ENCODE data around the gene KLHL15. TPM values are rescaled to one million over a fixed set of nuclear protein-coding genes. Genes with fewer than 3 reads are reported as not detected.

The KLHL15 gene
- total RNA-seq, 1 donor from 2014 or later = 5.0 TPM

GRCh38 chrX:23952391-23952790 is 74.6 kb downstream of the KLHL15 start:
- no peak for DNase-seq
- Mint-ChIP-seq H3K9me3 (ENCODE audit: unreplicated experiment) (no peaks in the 10 kb centered on the region), H3K4me1 (ENCODE audit: low read depth, unreplicated experiment) (no peaks in the 10 kb centered on the region), H3K4me3 (ENCODE audit: unreplicated experiment) (no peak overlapping the region), H3K27ac (ENCODE audit: unreplicated experiment) (no peak overlapping the region), H3K27me3 (ENCODE audit: unreplicated experiment) (no peaks in the 10 kb centered on the region), H3K36me3 (ENCODE audit: unreplicated experiment) (no peaks in the 10 kb centered on the region)
- no peak for TF ChIP-seq CTCF (IDR thresholded peaks at IDR 0.05; ENCODE audit: partially characterized antibody, unreplicated experiment)

GRCh38 chrX:23945206-23945605 is 81.8 kb downstream of the KLHL15 start:
- Mint-ChIP-seq H3K27me3 (ENCODE audit: unreplicated experiment) (no peaks in the 10 kb centered on the region), H3K4me3 (ENCODE audit: unreplicated experiment) (no peak overlapping the region), H3K27ac (ENCODE audit: unreplicated experiment) (no peak overlapping the region), H3K4me1 (ENCODE audit: low read depth, unreplicated experiment) (no peaks in the 10 kb centered on the region), H3K9me3 (ENCODE audit: unreplicated experiment) (no peaks in the 10 kb centered on the region), H3K36me3 (ENCODE audit: unreplicated experiment) (no peaks in the 10 kb centered on the region)
- no peak for DNase-seq
- TF ChIP-seq CTCF (IDR thresholded peaks at IDR 0.05; ENCODE audit: partially characterized antibody, unreplicated experiment) = no peak

GRCh38 chrX:23944234-23944633 is 82.8 kb downstream of the KLHL15 start:
- no peak for DNase-seq
- Mint-ChIP-seq H3K4me3 (ENCODE audit: unreplicated experiment) (no peak overlapping the region), H3K27me3 (ENCODE audit: unreplicated experiment) (no peaks in the 10 kb centered on the region), H3K4me1 (ENCODE audit: low read depth, unreplicated experiment) (no peaks in the 10 kb centered on the region), H3K36me3 (ENCODE audit: unreplicated experiment) (no peaks in the 10 kb centered on the region), H3K27ac (ENCODE audit: unreplicated experiment) (no peak overlapping the region), H3K9me3 (ENCODE audit: unreplicated experiment) (no peaks in the 10 kb centered on the region)
- no peak for TF ChIP-seq CTCF (IDR thresholded peaks at IDR 0.05; ENCODE audit: partially characterized antibody, unreplicated experiment)

- no peak for DNase-seq
- peaks cover 4% of the 10 kb centered on the region for H3K4me1 Mint-ChIP-seq (ENCODE audit: low read depth, unreplicated experiment)
- H3K27me3 Mint-ChIP-seq (ENCODE audit: unreplicated experiment) = no peaks in the 10 kb centered on the region
- no peak for TF ChIP-seq CTCF (IDR thresholded peaks at IDR 0.05; ENCODE audit: partially characterized antibody, unreplicated experiment)
- no peaks in the 10 kb centered on the region for H3K36me3 Mint-ChIP-seq (ENCODE audit: unreplicated experiment)
- no peak overlapping the region for H3K27ac Mint-ChIP-seq (ENCODE audit: unreplicated experiment)
- H3K9me3 Mint-ChIP-seq (ENCODE audit: unreplicated experiment) = no peaks in the 10 kb centered on the region
- H3K4me3 Mint-ChIP-seq (ENCODE audit: unreplicated experiment) = no peak overlapping the region
Observed at GRCh38 chrX:23939203-23939602, 87.8 kb downstream of the KLHL15 start.

- no peak for TF ChIP-seq CTCF (IDR thresholded peaks at IDR 0.05; ENCODE audit: partially characterized antibody, unreplicated experiment)
- H3K9me3 Mint-ChIP-seq (ENCODE audit: unreplicated experiment) = no peaks in the 10 kb centered on the region
- H3K4me3 Mint-ChIP-seq (ENCODE audit: unreplicated experiment) = no peak overlapping the region
- no peak overlapping the region for H3K27ac Mint-ChIP-seq (ENCODE audit: unreplicated experiment)
- DNase-seq = no peak
- H3K4me1 Mint-ChIP-seq (ENCODE audit: low read depth, unreplicated experiment) = peaks cover 4% of the 10 kb centered on the region
- H3K27me3 Mint-ChIP-seq (ENCODE audit: unreplicated experiment) = no peaks in the 10 kb centered on the region
- H3K36me3 Mint-ChIP-seq (ENCODE audit: unreplicated experiment) = no peaks in the 10 kb centered on the region
Observed at GRCh38 chrX:23938690-23939089, 88.3 kb downstream of the KLHL15 start.

All from glutamatergic neuron (in vitro differentiated cells).